ENCODE measurements around the gene DIP2B. TPM values are rescaled to one million over a fixed set of nuclear protein-coding genes. Genes with fewer than 3 reads are reported as not detected.

The DIP2B gene
- total and polyA plus RNA-seq, 2 of the 13 experiments (the other 11 are each of a cell fraction or from before 2014, with no cell fraction given) = 32.1 to 35.8 TPM

GRCh38 chr12:50788561-50788960, 283.8 kb downstream of the DIP2B start:
- WGBS (ENCODE audit: low lambda C conversion rate) = 86% methylated on average over 3 of the region's 3 CpGs

More at GRCh38 chr12:50788561-50788960, 283.8 kb downstream of the DIP2B start:
- H3K27ac ChIP-seq (ENCODE audit: extremely low read length, insufficient read depth, low read length) = peak overlapping the region; percentile 27
- ATAC-seq (no peak), DNase-seq (ENCODE audit: low spot score) (peak; percentile 32), FAIRE-seq (no peak)
- ChIA-PET POLR2A (interaction anchor here (1.2 to 1.4 kb wide), 3 partner anchors 23 to 238 kb away, joined by 3 to 5 read pairs (median 4); partner anchors contain the start of gene SLC11A2), CTCF (ENCODE audit: low intra/inter-chr PET ratio, low total read pairs) (no interaction called here)
- intact Hi-C loops (cut with micrococcal nuclease; ENCODE audit: unreplicated experiment) (no loop called here), in situ Hi-C loops (cut with HindIII; ENCODE audit: extremely low pct_ligation_motif_present, low pct_unique_long_range_greater_than_20kb) (no loop called here)
- H4K20me1 ChIP-seq (ENCODE audit: insufficient read depth, low read length) = no peaks in the 10 kb centered on the region
- H3K4me1 ChIP-seq (ENCODE audit: insufficient read depth, low read length) = peaks cover 42% of the 10 kb centered on the region
- H3K79me2 ChIP-seq (ENCODE audit: insufficient read depth, low read length) = peaks cover 12% of the 10 kb centered on the region
- no TSS peak for BruUV-seq (replicated peaks)
- no peaks in the 10 kb centered on the region for H3K9me3 ChIP-seq (ENCODE audit: low read length)
- no peak overlapping the region for H3K9ac ChIP-seq (ENCODE audit: insufficient read depth, low read depth, low read length)
- no peaks in the 10 kb centered on the region for H3K27me3 ChIP-seq (ENCODE audit: control insufficient read depth in 1 of 2, insufficient read depth in 2 of 2, low read length in 2 of 2)
- H3K4me2 ChIP-seq (ENCODE audit: low read depth, low read length) = no peak overlapping the region
- H3K36me3 ChIP-seq (replicated peaks in 1 of 2; ENCODE audit: control insufficient read depth in 1 of 2, insufficient read depth in 2 of 2, low read length in 2 of 2) = peaks cover 0 to 1% of the 10 kb centered on the region in 2 experiments; a peak in 2 of 5 replicates
- no peak overlapping the region for H3K4me3 ChIP-seq (replicated peaks in 1 of 3; ENCODE audit: insufficient read depth in 1 of 3, low read depth in 2 of 3, low read length in 3 of 3)
- H2AFZ ChIP-seq (ENCODE audit: low read length) = no peak overlapping the region
- TF ChIP-seq KLF9 (CRISPR knock-in tag; IDR thresholded peaks at IDR 0.05; ENCODE audit: low read depth) (no peak), IRF9 (CRISPR knock-in tag; IDR thresholded peaks at IDR 0.05; ENCODE audit: borderline replicate concordance) (no peak), MAFF (IDR thresholded peaks at IDR 0.05; ENCODE audit: low read depth, low read length) (0 out of 2 replicates have a peak, but pooled peaks have one; percentile 11), KDM2A (CRISPR knock-in tag; IDR thresholded peaks at IDR 0.05; ENCODE audit: borderline replicate concordance, low read depth) (no peak), ZNF781 (CRISPR knock-in tag; IDR thresholded peaks at IDR 0.05; ENCODE audit: borderline replicate concordance, not compliant biosample characterization) (no peak), ZNF776 (CRISPR knock-in tag; IDR thresholded peaks at IDR 0.05) (no peak), ZFP1 (CRISPR knock-in tag; IDR thresholded peaks at IDR 0.05) (no peak), FOSL2 (CRISPR knock-in tag; IDR thresholded peaks at IDR 0.05) (peak; percentile 28; the same call in 1 of the 2 replicates), RXRB (CRISPR knock-in tag; IDR thresholded peaks at IDR 0.05; ENCODE audit: borderline replicate concordance) (peak; percentile 64; the same call in 1 of the 2 replicates), PHF8 (CRISPR knock-in tag; IDR thresholded peaks at IDR 0.05) (no peak), ZNF20 (CRISPR knock-in tag; IDR thresholded peaks at IDR 0.05) (no peak), CEBPB (IDR thresholded peaks at IDR 0.05; ENCODE audit: borderline replicate concordance, low read depth, low read length) (peak; percentile 2; the same call in 1 of the 2 replicates)
- TF ChIP-seq, protein P1, sequence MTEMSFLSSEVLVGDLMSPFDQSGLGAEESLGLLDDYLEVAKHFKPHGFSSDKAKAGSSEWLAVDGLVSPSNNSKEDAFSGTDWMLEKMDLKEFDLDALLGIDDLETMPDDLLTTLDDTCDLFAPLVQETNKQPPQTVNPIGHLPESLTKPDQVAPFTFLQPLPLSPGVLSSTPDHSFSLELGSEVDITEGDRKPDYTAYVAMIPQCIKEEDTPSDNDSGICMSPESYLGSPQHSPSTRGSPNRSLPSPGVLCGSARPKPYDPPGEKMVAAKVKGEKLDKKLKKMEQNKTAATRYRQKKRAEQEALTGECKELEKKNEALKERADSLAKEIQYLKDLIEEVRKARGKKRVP (CRISPR knock-in tag; IDR thresholded peaks at IDR 0.05) = peak in 1 of 2 experiments; percentile 78; a peak in 2 of 4 replicates
- TF ChIP-seq, protein P2, sequence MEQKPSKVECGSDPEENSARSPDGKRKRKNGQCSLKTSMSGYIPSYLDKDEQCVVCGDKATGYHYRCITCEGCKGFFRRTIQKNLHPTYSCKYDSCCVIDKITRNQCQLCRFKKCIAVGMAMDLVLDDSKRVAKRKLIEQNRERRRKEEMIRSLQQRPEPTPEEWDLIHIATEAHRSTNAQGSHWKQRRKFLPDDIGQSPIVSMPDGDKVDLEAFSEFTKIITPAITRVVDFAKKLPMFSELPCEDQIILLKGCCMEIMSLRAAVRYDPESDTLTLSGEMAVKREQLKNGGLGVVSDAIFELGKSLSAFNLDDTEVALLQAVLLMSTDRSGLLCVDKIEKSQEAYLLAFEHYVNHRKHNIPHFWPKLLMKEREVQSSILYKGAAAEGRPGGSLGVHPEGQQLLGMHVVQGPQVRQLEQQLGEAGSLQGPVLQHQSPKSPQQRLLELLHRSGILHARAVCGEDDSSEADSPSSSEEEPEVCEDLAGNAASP (CRISPR knock-in tag; IDR thresholded peaks at IDR 0.05; ENCODE audit: borderline replicate concordance) = peak; percentile 76; the same call in 1 of the 2 replicates
- TF ChIP-seq, protein P3, sequence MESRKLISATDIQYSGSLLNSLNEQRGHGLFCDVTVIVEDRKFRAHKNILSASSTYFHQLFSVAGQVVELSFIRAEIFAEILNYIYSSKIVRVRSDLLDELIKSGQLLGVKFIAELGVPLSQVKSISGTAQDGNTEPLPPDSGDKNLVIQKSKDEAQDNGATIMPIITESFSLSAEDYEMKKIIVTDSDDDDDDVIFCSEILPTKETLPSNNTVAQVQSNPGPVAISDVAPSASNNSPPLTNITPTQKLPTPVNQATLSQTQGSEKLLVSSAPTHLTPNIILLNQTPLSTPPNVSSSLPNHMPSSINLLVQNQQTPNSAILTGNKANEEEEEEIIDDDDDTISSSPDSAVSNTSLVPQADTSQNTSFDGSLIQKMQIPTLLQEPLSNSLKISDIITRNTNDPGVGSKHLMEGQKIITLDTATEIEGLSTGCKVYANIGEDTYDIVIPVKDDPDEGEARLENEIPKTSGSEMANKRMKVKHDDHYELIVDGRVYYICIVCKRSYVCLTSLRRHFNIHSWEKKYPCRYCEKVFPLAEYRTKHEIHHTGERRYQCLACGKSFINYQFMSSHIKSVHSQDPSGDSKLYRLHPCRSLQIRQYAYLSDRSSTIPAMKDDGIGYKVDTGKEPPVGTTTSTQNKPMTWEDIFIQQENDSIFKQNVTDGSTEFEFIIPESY (CRISPR knock-in tag; IDR thresholded peaks at IDR 0.05) = peak; percentile 25; the same call in 1 of the 2 replicates
- TF ChIP-seq, protein P4, sequence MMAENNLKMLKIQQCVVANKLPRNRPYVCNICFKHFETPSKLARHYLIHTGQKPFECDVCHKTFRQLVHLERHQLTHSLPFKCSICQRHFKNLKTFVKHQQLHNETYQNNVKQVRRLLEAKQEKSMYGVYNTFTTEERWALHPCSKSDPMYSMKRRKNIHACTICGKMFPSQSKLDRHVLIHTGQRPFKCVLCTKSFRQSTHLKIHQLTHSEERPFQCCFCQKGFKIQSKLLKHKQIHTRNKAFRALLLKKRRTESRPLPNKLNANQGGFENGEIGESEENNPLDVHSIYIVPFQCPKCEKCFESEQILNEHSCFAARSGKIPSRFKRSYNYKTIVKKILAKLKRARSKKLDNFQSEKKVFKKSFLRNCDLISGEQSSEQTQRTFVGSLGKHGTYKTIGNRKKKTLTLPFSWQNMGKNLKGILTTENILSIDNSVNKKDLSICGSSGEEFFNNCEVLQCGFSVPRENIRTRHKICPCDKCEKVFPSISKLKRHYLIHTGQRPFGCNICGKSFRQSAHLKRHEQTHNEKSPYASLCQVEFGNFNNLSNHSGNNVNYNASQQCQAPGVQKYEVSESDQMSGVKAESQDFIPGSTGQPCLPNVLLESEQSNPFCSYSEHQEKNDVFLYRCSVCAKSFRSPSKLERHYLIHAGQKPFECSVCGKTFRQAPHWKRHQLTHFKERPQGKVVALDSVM (CRISPR knock-in tag; IDR thresholded peaks at IDR 0.05) = peak; percentile 53
